K562 (cell line): ENCODE results near the gene ZNF891. TPM values are rescaled to one million over a fixed set of nuclear protein-coding genes. Genes with fewer than 3 reads are reported as not detected.

Experiments
- CHD2 ChIP-seq: IDR thresholded peaks from 2 replicates; pipeline ENCODE4 v1.6.1; 2011; ENCODE audit warnings: low read depth, low read length
- ETV1 ChIP-seq: fragments of 450-650 bp; conservative IDR thresholded peaks from 2 replicates; pipeline ENCODE4 v1.6.1; 2016; ENCODE audit warnings: missing genetic modification characterization, control low read depth, low read depth, missing compliant biosample characterization
- NR3C1 ChIP-seq: sonication (generic); formaldehyde crosslinking; IDR thresholded peaks from 2 replicates; pipeline ENCODE4 v1.8.1; 2022; ENCODE audit warnings: missing genetic modification reagents
- SAFB2 ChIP-seq: fragments of 200-400 bp; formaldehyde crosslinking; IDR thresholded peaks from 2 replicates; pipeline ENCODE4 v1.6.1; 2018; ENCODE audit warnings: borderline replicate concordance, low read length, low read depth, moderate library complexity; ENCODE audit not compliant: severe bottlenecking
- SAP30 ChIP-seq: fragments of 200-600 bp; sonication (generic); IDR thresholded peaks from 2 replicates; pipeline ENCODE4 v1.6.1; 2012; ENCODE audit warnings: borderline replicate concordance, low read depth, mild to moderate bottlenecking, moderate library complexity, low read length, control low read depth, inconsistent platforms; ENCODE audit not compliant: insufficient read depth, poor library complexity, severe bottlenecking
- SMAD4 ChIP-seq: fragments of 250-450 bp; sonication (Bioruptor Pico); conservative IDR thresholded peaks from 2 replicates; pipeline ENCODE4 v1.8.0; 2021; ENCODE audit warnings: inconsistent platforms, mild to moderate bottlenecking, moderate library complexity
- TRIM24 ChIP-seq, 2 experiments: fragments of 450-650 bp; IDR thresholded peaks; 2 replicates each; pipeline ENCODE4 v1.6.1; 2016
- TRIM28 ChIP-seq: fragments of 450-650 bp; IDR thresholded peaks from 2 replicates; pipeline ENCODE4 v1.6.1; 2017
- ZNF311 ChIP-seq: fragments of 250-450 bp; sonication (Bioruptor Pico); IDR thresholded peaks from 2 replicates; pipeline ENCODE4 v1.4.0; 2020; ENCODE audit warnings: mild to moderate bottlenecking, moderate library complexity
- ZNF354B ChIP-seq: fragments of 250-450 bp; sonication (Bioruptor Pico); IDR thresholded peaks from 2 replicates; pipeline ENCODE4 v1.4.0; 2020
- ZNF431 ChIP-seq: sonication (generic); formaldehyde crosslinking; IDR thresholded peaks from 2 replicates; pipeline ENCODE4 v1.8.0; 2022; ENCODE audit warnings: mild to moderate bottlenecking, missing genetic modification reagents
- ZNF764 ChIP-seq: fragments of 250-450 bp; sonication (Bioruptor Pico); IDR thresholded peaks from 2 replicates; pipeline ENCODE4 v1.4.0; 2020; ENCODE audit warnings: low read depth, mild to moderate bottlenecking, moderate library complexity
- polyA plus RNA-seq, 8 experiments: library from polyadenylated mRNA; depleted of rRNA in 4 of 8; stranded (reverse) in 5 of 8; unstranded in 3 of 8; fragments of >200 nt; fragmentation: Nextera tagmentation in 2 of 8; fragmentation: Illumina TruSeq in 1 of 8; extraction: Ambion mirVana in 2 of 8; extraction: Trizol in 1 of 8; gene quantifications; 2 replicates each; pipeline versions ENCODE4 v1.2.1 to v1.2.3, GENCODE V29; 2011 to 2014; ENCODE audit warnings: inconsistent platforms in 1 of 8, missing spikeins in 1 of 8
- total RNA-seq, 7 experiments: library from RNA; depleted of rRNA in 6 of 7; stranded (reverse); fragments of >200 nt in 6 of 7; fragmentation: Illumina TruSeq in 2 of 7; extraction: Trizol in 2 of 7; gene quantifications; 2 replicates each; pipeline versions ENCODE4 v1.2.1 to v1.2.3, GENCODE V29; 2011 to 2021; ENCODE audit warnings: low replicate concordance in 1 of 7
- TF ChIP-seq, protein P1 (sequence below), 2 experiments: IDR thresholded peaks; 2 replicates each; pipeline ENCODE4 v1.6.1; 2012; ENCODE audit warnings: improper control_type of control experiment in 2 of 2, low read depth in 2 of 2, low read length in 2 of 2, borderline replicate concordance in 1 of 2
- TF ChIP-seq, protein P2 (sequence below): sonication (generic); formaldehyde crosslinking; IDR thresholded peaks from 2 replicates; pipeline ENCODE4 v1.8.0; 2022; ENCODE audit warnings: mild to moderate bottlenecking, missing genetic modification reagents, borderline replicate concordance
- TF ChIP-seq, protein P3 (sequence below): sonication (generic); formaldehyde crosslinking; IDR thresholded peaks from 2 replicates; pipeline ENCODE4 v1.8.0; 2023; ENCODE audit warnings: mild to moderate bottlenecking, missing genetic modification reagents
- TF ChIP-seq, protein P4 (sequence below): sonication (generic); formaldehyde crosslinking; IDR thresholded peaks from 2 replicates; pipeline ENCODE4 v1.9.0; 2022; ENCODE audit warnings: mild to moderate bottlenecking, missing genetic modification reagents
- TF ChIP-seq, protein P5 (sequence below): fragments of 450-650 bp; IDR thresholded peaks from 2 replicates; pipeline ENCODE4 v1.6.1; 2017; ENCODE audit warnings: mild to moderate bottlenecking, moderate library complexity
- TF ChIP-seq, protein P6 (sequence below), 2 experiments: fragments of 450-650 bp in 1 of 2; sonication (generic) in 1 of 2; formaldehyde crosslinking; conservative IDR thresholded peaks; 2 replicates each; pipeline versions ENCODE4 v1.4.0 to v1.8.1; 2020 to 2022; ENCODE audit warnings: mild to moderate bottlenecking in 1 of 2, missing genetic modification reagents in 1 of 2

ZNF891 gene
- total and polyA plus RNA-seq, 9 of the 15 experiments (the other 6 are each of a cell fraction or from before 2014, with no cell fraction given) = 0.41 to 2.0 (median 1.3) TPM

DNA sequence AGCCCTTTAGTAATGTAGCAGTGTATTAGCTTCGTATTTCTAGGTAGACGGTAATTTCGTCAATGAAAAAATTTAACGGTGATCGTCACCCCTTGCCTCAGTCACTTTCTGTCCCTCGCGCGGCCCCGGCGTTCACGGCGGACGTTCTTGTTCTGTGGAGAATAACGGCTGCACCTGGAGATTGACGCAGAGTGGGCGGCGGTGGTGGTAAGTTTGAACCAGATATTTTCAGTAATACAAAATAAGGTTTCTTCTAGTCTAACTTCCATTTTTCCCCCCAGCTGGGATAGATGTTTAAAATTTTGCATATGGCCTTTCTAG, 694 bp upstream of the ZNF891 start (continued):
- TF ChIP-seq, protein P1, sequence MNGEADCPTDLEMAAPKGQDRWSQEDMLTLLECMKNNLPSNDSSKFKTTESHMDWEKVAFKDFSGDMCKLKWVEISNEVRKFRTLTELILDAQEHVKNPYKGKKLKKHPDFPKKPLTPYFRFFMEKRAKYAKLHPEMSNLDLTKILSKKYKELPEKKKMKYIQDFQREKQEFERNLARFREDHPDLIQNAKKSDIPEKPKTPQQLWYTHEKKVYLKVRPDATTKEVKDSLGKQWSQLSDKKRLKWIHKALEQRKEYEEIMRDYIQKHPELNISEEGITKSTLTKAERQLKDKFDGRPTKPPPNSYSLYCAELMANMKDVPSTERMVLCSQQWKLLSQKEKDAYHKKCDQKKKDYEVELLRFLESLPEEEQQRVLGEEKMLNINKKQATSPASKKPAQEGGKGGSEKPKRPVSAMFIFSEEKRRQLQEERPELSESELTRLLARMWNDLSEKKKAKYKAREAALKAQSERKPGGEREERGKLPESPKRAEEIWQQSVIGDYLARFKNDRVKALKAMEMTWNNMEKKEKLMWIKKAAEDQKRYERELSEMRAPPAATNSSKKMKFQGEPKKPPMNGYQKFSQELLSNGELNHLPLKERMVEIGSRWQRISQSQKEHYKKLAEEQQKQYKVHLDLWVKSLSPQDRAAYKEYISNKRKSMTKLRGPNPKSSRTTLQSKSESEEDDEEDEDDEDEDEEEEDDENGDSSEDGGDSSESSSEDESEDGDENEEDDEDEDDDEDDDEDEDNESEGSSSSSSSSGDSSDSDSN (IDR thresholded peaks at IDR 0.05; ENCODE audit: borderline replicate concordance in 1 of 2, low read depth in 2 of 2, low read length in 2 of 2) = no peak; a peak in 1 of 4 replicates
- TF ChIP-seq CHD2 (no peak), ZNF354B (CRISPR knock-in tag) (no peak), SMAD4 (CRISPR knock-in tag) (no peak), SAP30 (peak; percentile 73), TRIM24 (IDR thresholded peaks at IDR 0.05) (0 out of 4 replicates have a peak, but pooled peaks of 1 of the 2 experiments have one; percentile 13), ZNF311 (CRISPR knock-in tag) (no peak), ZNF764 (CRISPR knock-in tag) (no peak), SAFB2 (no peak), NR3C1 (CRISPR knock-in tag) (no peak), ZNF431 (CRISPR knock-in tag) (peak; percentile 7; the same call in 1 of the 2 replicates), TRIM28 (0 out of 2 replicates have a peak, but pooled peaks have one; percentile 27), ETV1 (no peak)
- TF ChIP-seq, protein P2, sequence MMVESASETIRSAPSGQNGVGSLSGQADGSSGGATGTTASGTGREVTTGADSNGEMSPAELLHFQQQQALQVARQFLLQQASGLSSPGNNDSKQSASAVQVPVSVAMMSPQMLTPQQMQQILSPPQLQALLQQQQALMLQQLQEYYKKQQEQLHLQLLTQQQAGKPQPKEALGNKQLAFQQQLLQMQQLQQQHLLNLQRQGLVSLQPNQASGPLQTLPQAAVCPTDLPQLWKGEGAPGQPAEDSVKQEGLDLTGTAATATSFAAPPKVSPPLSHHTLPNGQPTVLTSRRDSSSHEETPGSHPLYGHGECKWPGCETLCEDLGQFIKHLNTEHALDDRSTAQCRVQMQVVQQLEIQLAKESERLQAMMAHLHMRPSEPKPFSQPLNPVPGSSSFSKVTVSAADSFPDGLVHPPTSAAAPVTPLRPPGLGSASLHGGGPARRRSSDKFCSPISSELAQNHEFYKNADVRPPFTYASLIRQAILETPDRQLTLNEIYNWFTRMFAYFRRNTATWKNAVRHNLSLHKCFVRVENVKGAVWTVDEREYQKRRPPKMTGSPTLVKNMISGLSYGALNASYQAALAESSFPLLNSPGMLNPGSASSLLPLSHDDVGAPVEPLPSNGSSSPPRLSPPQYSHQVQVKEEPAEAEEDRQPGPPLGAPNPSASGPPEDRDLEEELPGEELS = no peak
- TF ChIP-seq, protein P3, sequence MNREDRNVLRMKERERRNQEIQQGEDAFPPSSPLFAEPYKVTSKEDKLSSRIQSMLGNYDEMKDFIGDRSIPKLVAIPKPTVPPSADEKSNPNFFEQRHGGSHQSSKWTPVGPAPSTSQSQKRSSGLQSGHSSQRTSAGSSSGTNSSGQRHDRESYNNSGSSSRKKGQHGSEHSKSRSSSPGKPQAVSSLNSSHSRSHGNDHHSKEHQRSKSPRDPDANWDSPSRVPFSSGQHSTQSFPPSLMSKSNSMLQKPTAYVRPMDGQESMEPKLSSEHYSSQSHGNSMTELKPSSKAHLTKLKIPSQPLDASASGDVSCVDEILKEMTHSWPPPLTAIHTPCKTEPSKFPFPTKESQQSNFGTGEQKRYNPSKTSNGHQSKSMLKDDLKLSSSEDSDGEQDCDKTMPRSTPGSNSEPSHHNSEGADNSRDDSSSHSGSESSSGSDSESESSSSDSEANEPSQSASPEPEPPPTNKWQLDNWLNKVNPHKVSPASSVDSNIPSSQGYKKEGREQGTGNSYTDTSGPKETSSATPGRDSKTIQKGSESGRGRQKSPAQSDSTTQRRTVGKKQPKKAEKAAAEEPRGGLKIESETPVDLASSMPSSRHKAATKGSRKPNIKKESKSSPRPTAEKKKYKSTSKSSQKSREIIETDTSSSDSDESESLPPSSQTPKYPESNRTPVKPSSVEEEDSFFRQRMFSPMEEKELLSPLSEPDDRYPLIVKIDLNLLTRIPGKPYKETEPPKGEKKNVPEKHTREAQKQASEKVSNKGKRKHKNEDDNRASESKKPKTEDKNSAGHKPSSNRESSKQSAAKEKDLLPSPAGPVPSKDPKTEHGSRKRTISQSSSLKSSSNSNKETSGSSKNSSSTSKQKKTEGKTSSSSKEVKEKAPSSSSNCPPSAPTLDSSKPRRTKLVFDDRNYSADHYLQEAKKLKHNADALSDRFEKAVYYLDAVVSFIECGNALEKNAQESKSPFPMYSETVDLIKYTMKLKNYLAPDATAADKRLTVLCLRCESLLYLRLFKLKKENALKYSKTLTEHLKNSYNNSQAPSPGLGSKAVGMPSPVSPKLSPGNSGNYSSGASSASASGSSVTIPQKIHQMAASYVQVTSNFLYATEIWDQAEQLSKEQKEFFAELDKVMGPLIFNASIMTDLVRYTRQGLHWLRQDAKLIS (CRISPR knock-in tag) = 0 out of 2 replicates have a peak, but pooled peaks have one; percentile 15
- TF ChIP-seq, protein P4, sequence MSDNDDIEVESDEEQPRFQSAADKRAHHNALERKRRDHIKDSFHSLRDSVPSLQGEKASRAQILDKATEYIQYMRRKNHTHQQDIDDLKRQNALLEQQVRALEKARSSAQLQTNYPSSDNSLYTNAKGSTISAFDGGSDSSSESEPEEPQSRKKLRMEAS (CRISPR knock-in tag) = no peak
- TF ChIP-seq, protein P5, sequence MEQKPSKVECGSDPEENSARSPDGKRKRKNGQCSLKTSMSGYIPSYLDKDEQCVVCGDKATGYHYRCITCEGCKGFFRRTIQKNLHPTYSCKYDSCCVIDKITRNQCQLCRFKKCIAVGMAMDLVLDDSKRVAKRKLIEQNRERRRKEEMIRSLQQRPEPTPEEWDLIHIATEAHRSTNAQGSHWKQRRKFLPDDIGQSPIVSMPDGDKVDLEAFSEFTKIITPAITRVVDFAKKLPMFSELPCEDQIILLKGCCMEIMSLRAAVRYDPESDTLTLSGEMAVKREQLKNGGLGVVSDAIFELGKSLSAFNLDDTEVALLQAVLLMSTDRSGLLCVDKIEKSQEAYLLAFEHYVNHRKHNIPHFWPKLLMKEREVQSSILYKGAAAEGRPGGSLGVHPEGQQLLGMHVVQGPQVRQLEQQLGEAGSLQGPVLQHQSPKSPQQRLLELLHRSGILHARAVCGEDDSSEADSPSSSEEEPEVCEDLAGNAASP = no peak
- TF ChIP-seq, protein P6, sequence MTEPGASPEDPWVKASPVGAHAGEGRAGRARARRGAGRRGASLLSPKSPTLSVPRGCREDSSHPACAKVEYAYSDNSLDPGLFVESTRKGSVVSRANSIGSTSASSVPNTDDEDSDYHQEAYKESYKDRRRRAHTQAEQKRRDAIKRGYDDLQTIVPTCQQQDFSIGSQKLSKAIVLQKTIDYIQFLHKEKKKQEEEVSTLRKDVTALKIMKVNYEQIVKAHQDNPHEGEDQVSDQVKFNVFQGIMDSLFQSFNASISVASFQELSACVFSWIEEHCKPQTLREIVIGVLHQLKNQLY (CRISPR knock-in tag; conservative IDR thresholded peaks at IDR 0.05) = no peak
